ENCODE measurements around the gene PREPL. TPM values are rescaled to one million over a fixed set of nuclear protein-coding genes. Genes with fewer than 3 reads are reported as not detected.

PREPL gene
- polyA plus RNA-seq, 3 donors: 2.6 to 10.8 (median 8.0) TPM

DNA sequence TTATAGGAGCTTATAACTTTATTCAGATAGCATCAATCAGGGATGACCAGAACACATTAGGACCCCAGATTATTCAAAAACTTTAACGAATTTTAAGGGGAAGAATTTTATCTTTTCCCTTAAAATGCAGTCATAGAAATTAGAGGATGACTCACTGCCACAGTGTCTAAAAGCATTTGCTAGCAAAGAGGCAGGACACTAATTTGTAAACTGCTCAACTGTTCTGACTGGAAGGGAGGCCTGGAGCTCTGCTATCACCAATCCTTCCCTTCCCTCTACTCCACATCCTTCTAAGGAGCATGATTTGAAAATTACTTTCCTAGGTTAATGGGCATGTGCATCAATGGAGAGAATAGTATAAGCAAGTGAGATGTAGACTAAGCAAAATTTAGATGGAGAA lies 40.5 kb downstream of the PREPL start:
- TF ChIP-seq, protein P1, sequence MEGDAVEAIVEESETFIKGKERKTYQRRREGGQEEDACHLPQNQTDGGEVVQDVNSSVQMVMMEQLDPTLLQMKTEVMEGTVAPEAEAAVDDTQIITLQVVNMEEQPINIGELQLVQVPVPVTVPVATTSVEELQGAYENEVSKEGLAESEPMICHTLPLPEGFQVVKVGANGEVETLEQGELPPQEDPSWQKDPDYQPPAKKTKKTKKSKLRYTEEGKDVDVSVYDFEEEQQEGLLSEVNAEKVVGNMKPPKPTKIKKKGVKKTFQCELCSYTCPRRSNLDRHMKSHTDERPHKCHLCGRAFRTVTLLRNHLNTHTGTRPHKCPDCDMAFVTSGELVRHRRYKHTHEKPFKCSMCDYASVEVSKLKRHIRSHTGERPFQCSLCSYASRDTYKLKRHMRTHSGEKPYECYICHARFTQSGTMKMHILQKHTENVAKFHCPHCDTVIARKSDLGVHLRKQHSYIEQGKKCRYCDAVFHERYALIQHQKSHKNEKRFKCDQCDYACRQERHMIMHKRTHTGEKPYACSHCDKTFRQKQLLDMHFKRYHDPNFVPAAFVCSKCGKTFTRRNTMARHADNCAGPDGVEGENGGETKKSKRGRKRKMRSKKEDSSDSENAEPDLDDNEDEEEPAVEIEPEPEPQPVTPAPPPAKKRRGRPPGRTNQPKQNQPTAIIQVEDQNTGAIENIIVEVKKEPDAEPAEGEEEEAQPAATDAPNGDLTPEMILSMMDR (IDR thresholded peaks at IDR 0.05): no peak
- H3K79me2 ChIP-seq (ENCODE audit: insufficient read depth, low read length): no peaks in the 10 kb centered on the region
- H3K36me3 ChIP-seq (replicated peaks in 1 of 2; ENCODE audit: control insufficient read depth in 1 of 2, insufficient read depth in 2 of 2, low read length in 2 of 2): peaks cover 49 to 72% of the 10 kb centered on the region in 2 donors
- no peak overlapping the region for H3K27ac ChIP-seq (ENCODE audit: low read depth in 1 of 2, low read length in 2 of 2)
- H3K36me3 Mint-ChIP-seq: peaks cover 63 to 65% of the 10 kb centered on the region in 2 donors
- no peaks in the 10 kb centered on the region for H4K20me1 ChIP-seq (ENCODE audit: insufficient read depth, low read length)
- H3K9me3 ChIP-seq (replicated peaks in 1 of 2; ENCODE audit: control insufficient read depth in 1 of 2, insufficient read depth in 1 of 2, low read length in 2 of 2): no peaks in the 10 kb centered on the region
- H3K27me3 Mint-ChIP-seq (ENCODE audit: low read depth in 3 of 3): no peaks in the 10 kb centered on the region
- no peak overlapping the region for H3K4me3 Mint-ChIP-seq
- no peak overlapping the region for H2AFZ ChIP-seq (ENCODE audit: insufficient read depth, low read depth, low read length, poor library complexity, severe bottlenecking)
- no peaks in the 10 kb centered on the region for H3K4me1 ChIP-seq (ENCODE audit: control insufficient read depth in 1 of 2, insufficient read depth in 2 of 2, low read length in 2 of 2)
- H3K4me3 ChIP-seq (replicated peaks in 1 of 3; ENCODE audit: low read depth in 2 of 3, low read length in 3 of 3): no peak overlapping the region
- H3K4me2 ChIP-seq (replicated peaks; ENCODE audit: extremely low read depth, low read length, poor library complexity, severe bottlenecking): no peak overlapping the region
- H3K4me1 Mint-ChIP-seq: no peaks in the 10 kb centered on the region
- no peak overlapping the region for H3K9ac ChIP-seq (ENCODE audit: insufficient read depth, low read length, poor library complexity, severe bottlenecking)
- no peaks in the 10 kb centered on the region for H3K27me3 ChIP-seq (ENCODE audit: control insufficient read depth in 2 of 2, insufficient read depth in 2 of 2, low read length in 2 of 2)
- H3K27ac Mint-ChIP-seq: no peak overlapping the region
- no peak for DNase-seq
- intact Hi-C loops (cut with micrococcal nuclease): no loop called here
- WGBS (ENCODE audit: insufficient coverage): no CpG with 5 or more reads among the region's 1 CpG
- no peaks in the 10 kb centered on the region for H3K9me3 Mint-ChIP-seq

DNA sequence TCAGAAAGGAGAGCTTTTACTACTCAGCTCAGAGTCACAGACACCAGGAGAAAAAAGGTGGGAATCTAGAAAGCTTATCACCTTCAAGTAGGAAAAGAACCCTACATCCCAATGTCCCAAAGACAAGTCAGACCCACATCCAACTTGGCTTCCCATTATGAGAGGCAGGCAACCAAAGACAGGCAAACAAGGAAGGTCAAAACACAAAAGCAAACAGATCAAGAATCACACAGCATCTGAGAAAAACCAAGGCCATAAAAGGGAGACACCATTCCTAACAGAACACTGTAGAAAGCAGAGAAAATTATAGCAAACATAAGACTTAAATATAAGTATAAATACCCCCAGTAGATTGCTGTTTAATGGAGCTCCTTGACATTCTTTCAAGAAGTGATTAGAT lies 45.3 kb downstream of the PREPL start:
- intact Hi-C loops (cut with micrococcal nuclease): no loop called here
- peaks cover 16 to 53% of the 10 kb centered on the region in 2 donors for H3K36me3 ChIP-seq (replicated peaks in 1 of 2; ENCODE audit: control insufficient read depth in 1 of 2, insufficient read depth in 2 of 2, low read length in 2 of 2)
- H3K9me3 Mint-ChIP-seq: peaks cover 2 to 12% (median 9%) of the 10 kb centered on the region in 7 donors

More for the DNA sequence above, 45.3 kb downstream of the PREPL start:
- Histone ChIP-seq H3K4me3 (replicated peaks in 1 of 3; ENCODE audit: low read depth in 2 of 3, low read length in 3 of 3) (no peak overlapping the region), H4K20me1 (ENCODE audit: insufficient read depth, low read length) (no peaks in the 10 kb centered on the region), H3K4me2 (replicated peaks; ENCODE audit: extremely low read depth, low read length, poor library complexity, severe bottlenecking) (no peak overlapping the region), H3K27me3 (ENCODE audit: control insufficient read depth in 2 of 2, insufficient read depth in 2 of 2, low read length in 2 of 2) (no peaks in the 10 kb centered on the region), H3K27ac (ENCODE audit: low read depth in 1 of 2, low read length in 2 of 2) (no peak overlapping the region), H3K79me2 (ENCODE audit: insufficient read depth, low read length) (no peaks in the 10 kb centered on the region), H3K9ac (ENCODE audit: insufficient read depth, low read length, poor library complexity, severe bottlenecking) (no peak overlapping the region), H2AFZ (ENCODE audit: insufficient read depth, low read depth, low read length, poor library complexity, severe bottlenecking) (no peak overlapping the region), H3K9me3 (replicated peaks in 1 of 2; ENCODE audit: control insufficient read depth in 1 of 2, insufficient read depth in 1 of 2, low read length in 2 of 2) (peaks cover 1 to 9% of the 10 kb centered on the region in 2 donors), H3K4me1 (ENCODE audit: control insufficient read depth in 1 of 2, insufficient read depth in 2 of 2, low read length in 2 of 2) (no peaks in the 10 kb centered on the region)
- Mint-ChIP-seq H3K4me1 (peaks cover 5% of the 10 kb centered on the region), H3K27me3 (ENCODE audit: low read depth in 3 of 3) (no peaks in the 10 kb centered on the region), H3K27ac (peak overlapping the region in 1 of 7 donors; percentile 1), H3K4me3 (no peak overlapping the region), H3K36me3 (peaks cover 50 to 59% of the 10 kb centered on the region in 2 donors)
- TF ChIP-seq, protein P1 (IDR thresholded peaks at IDR 0.05): no peak
- DNase-seq: no peak

Measured in CD14-positive monocyte (primary cell).